HG03469 (cell line): ENCODE data around the gene LMOD1.

ENCODE experiments used
- ATAC-seq: cut with Tn5 transposase; IDR thresholded peaks from one replicate; pipeline ENCODE4 v1.9.1; 2021; ENCODE audit warnings: mild to moderate bottlenecking, moderate library complexity, moderate number of reproducible peaks; ENCODE audit not compliant: unreplicated experiment

Gene LMOD1

GRCh38 chr1:201895120-201895665 is 51.2 kb downstream of the LMOD1 start:
- ATAC-seq = no peak

GRCh38 chr1:201894343-201895119 is 51.8 kb downstream of the LMOD1 start:
- no peak for ATAC-seq

DNA sequence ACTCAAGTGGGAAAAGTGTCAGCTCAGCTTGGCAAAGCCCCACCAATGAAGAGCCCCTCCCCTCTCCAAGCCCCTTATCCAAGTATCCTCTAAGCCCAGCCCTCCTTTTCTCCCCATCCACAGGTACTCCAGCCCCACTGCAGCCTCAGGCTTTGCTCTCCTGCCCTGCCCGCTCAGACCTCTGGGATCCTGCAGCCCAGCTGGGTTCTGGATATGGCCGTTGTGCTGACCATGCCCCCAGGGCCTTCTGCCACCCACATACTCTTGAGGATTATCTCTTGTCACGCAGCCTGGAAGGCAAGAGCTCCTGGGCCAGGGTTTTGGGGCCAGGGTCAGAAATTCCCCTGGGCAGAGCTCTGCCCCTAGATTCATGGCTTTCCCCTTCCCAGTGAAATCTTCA is 52.9 kb downstream of the LMOD1 start:
- ATAC-seq = no peak

- ATAC-seq = no peak
These were observed 54.1 kb downstream of the LMOD1 start for GRCh38 chr1:201892211-201892610.

DNA sequence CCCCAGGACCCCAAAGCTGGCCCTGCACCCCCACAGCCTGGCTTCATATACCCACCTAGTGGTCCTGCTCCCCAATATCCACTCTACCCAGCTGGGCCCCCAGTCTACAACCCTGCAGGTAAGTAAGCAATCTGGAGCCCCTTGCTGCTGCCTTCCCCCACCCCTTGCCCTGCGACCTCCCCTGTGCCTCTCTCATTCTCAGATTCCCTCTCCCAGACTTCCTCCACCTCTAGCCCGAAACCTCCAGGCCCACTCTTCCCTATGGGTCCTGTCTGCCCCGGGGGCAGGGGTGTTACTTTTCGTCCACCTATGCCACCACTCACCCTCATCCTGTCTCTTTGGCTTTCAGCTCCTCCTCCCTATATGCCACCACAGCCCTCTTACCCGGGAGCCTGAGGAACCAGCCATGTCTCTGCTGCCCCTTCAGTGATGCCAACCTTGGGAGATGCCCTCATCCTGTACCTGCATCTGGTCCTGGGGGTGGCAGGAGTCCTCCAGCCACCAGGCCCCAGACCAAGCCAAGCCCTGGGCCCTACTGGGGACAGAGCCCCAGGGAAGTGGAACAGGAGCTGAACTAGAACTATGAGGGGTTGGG is 54.8 kb downstream of the LMOD1 start:
- no peak for ATAC-seq

GRCh38 chr1:201890806-201891450 is 55.4 kb downstream of the LMOD1 start:
- no peak for ATAC-seq

GRCh38 chr1:201890223-201890622 is 56.1 kb downstream of the LMOD1 start:
- ATAC-seq = no peak

GRCh38 chr1:201889090-201889968 is 57.0 kb downstream of the LMOD1 start:
- no peak for ATAC-seq

DNA sequence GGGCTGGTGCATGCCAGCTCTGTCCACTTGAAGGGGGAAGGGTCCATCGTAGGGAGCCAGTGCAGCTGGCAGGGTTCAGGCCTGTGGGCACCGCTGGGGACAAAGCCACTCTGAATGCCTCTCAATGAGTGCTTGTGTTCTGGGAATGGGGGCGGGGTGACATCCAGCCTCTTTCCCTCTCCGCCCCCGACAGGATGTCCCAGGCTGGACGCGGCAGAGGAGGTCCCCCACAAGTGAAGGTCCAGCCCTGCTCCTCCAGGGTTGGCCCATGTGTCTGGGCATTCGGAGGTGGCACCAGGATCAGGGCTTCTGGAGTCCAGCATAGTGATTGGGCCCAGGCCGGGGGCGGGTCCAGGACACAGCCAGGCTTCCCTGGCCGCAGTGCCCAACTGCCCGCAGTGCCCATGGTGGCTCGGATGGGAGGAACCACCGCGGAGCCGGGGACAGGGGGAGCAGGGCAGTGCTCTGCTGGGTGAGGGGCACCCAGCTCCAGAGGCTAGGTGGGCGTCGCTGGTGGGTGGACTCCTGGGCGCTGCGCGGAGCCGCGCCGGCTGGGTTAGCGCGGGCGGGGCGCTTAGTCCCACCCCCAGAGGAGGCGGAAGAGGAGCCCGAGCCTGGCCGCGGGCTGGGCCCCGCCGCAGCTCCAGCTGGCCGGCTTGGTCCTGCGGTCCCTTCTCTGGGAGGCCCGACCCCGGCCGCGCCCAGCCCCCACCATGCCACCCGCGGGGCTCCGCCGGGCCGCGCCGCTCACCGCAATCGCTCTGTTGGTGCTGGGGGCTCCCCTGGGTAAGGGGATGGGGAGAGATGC is 57.9 kb downstream of the LMOD1 start, which contains the start of gene SHISA4:
Gene SHISA4 (plus strand): TSS at position 617 of the 808 bp plus-strand sequence. CDS start 97 bp downstream, at position 714.
- ATAC-seq = no peak

- no peak for ATAC-seq
These were observed 59.1 kb downstream of the LMOD1 start for GRCh38 chr1:201887116-201887866.

DNA sequence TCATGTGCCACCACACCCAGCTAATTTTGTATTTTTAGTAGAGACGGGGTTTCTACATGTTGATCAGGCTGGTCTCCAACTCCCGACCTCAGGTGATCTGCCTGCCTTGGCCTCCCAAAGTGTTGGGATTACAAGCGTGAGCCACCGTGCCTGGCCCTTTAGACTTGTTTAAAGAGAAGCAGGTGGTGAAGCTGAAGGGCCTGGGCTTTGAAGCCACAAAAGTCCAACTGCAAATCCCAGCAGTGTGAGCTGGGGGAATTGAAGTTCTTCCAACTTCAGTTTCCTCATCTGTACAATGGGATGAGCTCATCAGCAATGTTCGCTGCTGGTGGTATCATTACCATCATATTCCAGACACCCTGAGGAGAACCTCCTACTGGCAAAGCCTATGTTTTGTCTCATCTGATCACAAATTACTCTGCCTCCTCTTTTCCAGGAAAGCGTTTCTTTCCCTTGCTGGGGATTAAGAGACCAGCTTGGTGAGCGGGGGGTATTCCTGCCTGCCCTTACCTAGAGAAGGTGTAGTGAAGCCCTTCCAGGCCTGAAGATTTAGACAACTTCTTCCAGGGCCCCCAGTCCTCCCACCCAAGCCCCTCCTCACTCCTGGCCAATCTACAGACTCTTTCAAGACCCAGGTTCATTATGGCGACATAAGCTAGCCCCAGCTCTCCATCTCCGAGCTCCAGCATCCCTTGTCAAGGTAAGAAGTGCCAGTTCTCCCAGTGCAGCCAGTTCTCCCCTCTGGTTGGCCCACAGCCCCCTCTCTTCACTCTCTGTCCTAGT is 60.1 kb downstream of the LMOD1 start:
- ATAC-seq = no peak

- ATAC-seq = no peak
These were observed 60.7 kb downstream of the LMOD1 start for GRCh38 chr1:201885531-201886075.

GRCh38 chr1:201884425-201884824 is 61.9 kb downstream of the LMOD1 start:
- no peak for ATAC-seq

DNA sequence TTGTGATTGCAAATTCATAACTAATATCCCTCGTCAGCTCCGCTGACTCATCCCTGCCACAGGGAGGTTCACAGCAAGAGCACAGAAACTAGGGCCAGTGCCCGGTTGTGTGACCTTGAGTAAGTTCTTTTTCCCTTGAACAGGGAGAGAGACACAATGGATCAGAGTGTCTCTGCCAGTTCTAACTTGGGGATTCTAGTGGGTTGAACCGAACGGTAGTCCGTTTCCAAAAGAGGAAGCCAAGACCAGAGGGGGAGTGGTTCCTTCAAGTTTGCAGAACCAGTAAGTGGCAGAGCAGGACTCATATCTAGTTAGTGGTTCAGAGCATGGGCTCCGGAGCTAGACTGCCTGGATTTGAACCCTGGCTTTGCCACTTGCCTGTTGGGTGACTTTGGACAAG is 62.6 kb downstream of the LMOD1 start:
- ATAC-seq = no peak

DNA sequence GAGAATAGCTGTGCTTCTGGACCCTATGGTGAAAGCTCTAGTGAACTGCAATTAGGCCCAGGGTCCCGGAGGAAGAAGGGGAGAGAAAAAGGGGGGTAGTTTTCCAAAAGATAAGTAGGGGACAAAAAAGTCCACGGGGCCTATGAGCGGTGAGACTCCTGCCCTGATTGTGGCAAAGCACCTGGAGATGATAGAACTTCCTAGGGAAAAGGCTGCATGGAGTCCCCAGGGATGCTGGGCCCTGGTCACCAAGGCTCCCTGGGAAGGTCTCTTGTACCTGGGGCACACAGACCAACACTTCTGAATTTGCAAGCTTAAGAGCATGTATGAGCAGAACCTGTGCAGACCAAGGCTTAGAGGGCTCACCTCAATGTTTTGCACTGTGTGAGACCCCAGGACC is 63.1 kb downstream of the LMOD1 start:
- no peak for ATAC-seq

DNA sequence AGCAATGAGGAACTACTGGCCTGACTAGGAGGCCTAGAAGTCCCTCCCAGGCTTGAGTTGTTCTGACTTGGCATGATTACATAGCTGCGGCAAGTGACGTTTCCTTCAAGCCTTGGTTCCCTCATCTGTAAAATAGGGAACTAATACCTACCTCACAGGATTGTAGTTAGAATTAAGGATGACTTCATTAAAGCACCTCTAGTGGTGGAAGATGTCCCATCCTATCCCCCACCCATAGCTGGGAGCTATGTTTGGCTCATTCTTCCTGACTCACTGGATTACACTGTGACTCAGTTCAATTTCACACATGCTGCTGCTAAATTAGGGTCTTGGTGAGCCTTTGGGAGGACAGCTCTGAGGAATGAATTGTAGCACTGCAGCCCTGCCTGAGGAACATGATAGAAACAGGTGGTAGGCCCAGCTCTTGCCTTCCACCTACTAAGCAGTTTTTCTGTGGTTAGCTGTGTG is 63.6 kb downstream of the LMOD1 start:
- ATAC-seq = no peak

DNA sequence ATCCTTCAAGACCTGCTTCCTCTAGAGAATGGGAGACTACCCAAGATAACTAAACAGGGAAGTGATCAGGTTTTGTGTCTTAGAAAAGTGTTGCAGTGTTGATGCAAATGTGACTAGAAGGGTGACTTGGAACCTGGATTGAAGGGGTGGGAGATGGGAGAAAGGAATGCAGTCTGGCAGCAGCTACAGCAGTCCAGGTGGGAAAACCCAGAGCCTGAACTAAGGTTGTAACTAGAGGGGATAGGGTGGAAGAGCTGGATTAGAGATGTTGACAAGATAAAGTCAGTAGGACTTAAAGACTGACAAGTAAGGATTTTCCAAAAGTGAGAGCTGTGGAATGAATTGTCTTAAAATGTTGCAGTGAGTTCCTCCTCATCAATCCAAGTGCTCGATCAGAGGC is 64.7 kb downstream of the LMOD1 start:
- no peak for ATAC-seq
